Stimulated activated CD4-positive, alpha-beta T cell treated with anti-CD3 and anti-CD28 coated beads, TNF-alpha, amount 100 ng/mL, for 24 hours (primary cell): Measurements from ENCODE around the gene DOK1.

ENCODE experiments used
- DNase-seq, 3 experiments: peaks; one replicate each; pipeline ENCODE4 v3.0.0-alpha.2; 2020; ENCODE audit warnings: low read depth in 3 of 3

The DOK1 gene

DNA sequence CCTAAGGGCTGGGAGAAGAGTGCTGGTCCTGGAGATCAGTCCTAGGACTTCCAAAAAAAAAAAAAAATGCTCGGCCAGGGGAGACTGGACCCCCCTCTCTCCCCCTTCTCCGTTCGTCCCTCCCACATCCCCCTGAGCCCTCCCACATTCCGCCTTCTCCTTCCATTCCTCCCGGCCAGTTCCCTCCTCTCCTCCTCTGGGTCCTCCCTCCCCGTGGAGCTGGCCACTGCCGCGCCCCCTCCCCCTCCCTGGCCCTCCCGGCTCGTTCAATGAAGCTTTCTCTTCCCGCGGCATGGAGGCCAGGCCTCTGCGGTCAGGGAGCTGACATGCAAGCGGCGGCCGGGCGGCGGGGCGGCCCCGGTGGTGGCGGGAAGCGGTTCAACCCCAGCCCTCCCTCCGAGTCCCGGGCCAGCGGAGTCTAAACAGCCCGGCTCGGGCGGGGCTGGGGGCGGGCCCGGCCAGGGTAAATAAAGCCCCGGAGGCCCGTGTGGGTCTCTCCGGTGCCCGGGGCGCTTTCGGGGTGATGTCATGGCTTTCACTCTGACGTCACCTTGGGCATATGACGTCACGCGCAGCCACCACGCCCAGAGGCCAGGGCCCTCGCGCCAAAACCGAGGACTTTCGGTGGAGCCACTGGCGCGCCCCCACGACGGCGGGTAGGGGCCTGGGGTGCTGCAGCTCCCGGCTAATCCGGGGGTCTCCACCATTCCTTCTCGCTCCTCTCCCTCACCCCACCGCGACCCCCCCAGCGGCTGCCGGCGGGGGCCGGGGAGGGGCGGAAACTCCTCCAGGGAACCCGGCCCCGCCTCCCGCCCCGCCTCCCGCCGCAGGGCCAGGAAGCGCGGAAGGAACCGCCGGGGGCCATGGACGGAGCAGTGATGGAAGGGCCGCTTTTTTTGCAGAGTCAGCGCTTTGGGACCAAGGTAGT, at the start of gene DOK1, which contains the start of gene LOXL3:
Gene DOK1, plus strand, starts transcription at position 829 of the 928 bp plus-strand sequence. Its CDS starts 35 bp downstream, at position 864.
Gene LOXL3, minus strand, starts transcription at position 51 of the 928 bp plus-strand sequence. CDS start 1,308 bp downstream, outside the sequence.
- peak; percentile 67 to 86 (median 71) for DNase-seq

DNA sequence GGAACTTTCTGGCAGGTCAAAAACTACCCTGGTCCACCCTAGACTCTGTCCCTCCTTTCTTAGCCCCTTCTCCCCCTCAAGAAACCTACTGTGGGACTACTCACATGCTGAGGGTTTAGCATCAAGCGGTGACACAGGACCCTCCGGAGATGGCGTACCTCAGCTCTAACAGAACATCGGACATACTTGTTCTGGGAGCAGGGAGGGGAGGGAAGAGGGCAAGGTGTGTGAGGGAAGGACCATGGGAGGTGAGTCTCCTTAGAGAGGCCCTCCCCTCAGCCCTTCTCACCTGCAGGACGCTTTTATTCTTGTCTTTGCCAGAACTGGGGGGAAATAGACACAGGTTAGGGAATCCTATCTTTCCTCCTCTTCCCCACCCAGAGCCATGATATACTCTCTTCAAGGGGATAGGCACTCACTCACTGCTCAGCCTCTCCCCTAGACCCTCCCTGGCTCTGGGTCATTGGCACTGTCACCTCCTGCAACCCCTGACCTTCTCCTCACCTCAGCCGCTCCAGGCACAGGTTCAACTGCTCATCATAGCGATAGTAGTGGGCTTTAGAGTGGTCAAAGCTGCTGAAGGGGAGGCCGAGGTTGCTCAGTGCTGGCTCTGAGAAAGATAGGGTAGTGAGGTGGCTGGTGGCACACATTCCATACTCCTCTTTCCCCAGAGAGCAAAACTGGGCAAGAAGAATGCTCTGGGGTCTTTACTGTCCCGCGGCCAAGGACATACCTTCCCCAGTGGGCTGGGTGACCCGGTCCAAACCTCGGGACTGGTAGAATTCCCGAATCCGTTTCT, 48.9 kb upstream of the DOK1 start:
- DNase-seq: no peak

DNA sequence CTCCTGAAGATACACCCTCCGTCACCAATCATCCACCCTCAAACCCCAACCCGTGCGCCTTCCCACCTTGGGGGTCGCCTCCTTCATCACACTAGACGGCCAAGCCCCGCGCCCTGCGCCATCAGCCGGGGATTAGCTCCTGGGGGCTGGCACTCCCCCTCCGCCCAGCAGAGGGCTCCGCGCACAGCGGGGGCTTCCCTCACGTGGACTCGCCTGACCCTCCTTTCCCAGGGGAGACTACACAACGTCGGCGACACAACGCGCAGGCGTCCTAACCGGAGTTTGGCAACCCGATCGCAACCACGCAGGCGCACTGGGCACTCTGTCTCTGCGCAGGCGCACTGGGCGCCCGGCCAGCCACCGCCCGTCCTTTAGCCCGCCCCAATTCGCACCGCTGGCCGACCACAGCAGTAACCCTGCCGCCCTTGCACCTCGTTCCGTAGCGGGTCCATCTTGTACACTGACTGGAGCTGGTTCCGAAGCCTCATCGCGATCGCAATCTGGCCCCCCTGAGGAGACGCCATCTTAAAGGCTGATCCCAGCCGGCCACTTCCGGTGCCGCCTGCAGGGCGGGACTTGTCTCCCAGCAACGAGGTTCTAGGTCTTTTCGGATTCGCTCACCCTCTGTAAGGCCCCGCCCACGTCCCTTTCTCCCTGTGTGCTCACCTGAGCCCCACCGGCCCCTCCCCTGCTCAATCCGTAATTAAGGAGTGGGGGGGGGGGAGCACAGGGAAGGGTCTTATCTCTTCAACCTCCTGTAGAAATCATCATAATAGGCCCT, 47.2 kb upstream of the DOK1 start, which contains the start of gene PCGF1:
Gene PCGF1, minus strand, starts transcription at position 551 of the 781 bp plus-strand sequence. Its CDS starts 27 bp downstream, at position 524.
- DNase-seq: peak; percentile 96 to 99 (median 99)

DNA sequence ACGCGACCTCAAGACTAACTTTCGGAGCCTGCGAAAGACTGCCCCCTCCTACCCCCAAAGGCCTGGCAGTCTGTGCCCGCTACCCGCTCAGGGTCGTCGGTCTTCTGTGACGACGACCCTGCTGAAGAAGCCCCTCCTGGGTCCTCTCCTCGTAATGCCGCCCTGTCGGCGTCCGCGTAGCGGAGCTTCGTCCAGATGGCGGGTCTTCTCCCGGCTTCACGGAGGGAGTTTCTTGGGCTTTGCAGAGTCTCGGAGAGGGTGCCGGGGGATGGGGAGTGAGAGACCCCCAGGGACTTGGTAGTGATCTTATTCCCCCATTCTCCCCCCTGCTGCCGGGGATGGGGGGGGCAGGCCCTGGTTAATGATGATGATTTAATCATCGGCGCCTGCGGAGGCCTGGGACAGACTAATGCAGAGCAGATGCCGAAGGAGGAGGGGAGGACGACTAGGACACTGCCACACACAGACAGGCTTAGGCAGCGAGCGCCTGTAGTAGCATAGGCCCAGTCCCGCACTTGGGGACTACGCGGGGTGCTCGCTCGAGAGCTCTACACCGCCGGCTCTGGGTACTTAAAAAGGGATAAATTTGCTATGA, 46.5 kb upstream of the DOK1 start:
- DNase-seq: no peak

DNA sequence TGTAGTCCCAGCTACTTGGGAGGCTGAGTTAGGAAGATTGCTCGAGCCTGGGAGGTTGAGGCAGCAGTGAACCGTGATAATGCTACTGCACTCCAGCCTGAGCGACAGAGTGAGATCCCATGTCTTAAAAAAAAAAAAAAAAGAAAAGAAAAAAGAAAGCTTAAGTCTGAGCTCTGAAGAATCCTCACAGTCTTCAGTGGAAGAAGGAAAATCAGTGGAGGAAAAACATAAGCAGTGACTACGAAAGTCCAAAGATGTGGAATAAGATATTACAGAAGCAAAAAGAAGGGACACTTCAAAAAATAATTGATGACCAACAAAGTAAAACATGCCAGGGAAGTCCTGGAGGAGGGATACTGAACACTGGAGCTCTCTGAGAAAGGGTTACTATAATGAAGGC, 44.2 kb upstream of the DOK1 start:
- DNase-seq: no peak

DNA sequence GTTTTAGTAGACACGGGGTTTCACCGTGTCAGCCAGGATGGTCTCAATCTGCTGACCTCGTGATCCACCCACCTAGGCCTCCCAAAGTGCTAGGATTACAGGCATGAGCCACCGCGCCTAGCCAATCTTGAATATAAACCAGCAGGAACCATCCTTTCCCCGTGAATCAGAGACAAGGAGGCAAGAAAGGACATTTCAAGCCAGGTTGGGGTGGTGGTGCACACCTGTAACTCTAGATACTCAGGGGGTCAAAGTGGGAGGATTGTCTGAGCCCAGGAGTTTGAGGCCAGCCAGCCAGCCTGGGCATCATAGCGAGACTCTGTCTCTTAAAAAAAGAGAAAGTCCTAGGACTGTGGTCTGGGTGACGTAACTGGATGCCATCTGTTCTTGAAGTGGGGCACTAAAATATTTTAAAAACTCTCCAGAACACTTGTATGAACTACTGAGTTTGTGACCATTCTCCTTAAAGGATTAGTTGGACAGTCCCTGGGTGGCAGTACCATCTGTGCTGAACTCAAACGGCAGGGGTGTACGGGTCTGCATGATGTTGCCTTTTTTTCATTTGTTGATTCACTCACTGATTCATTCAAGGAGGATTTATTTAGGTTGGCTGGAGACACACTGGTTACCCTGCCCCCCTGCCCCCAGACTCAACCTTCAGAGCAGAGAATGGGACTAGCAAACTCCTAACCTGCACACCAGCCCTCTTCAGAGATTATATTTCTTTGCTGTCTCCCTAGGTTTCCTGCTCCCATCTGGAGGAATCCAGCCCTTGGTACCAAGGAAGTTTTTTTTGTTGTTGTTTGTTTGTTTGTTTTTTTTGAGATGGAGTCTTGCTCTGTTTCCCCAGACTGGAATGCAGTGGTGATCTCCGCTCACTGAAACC, 43.2 kb upstream of the DOK1 start:
- no peak for DNase-seq

DNA sequence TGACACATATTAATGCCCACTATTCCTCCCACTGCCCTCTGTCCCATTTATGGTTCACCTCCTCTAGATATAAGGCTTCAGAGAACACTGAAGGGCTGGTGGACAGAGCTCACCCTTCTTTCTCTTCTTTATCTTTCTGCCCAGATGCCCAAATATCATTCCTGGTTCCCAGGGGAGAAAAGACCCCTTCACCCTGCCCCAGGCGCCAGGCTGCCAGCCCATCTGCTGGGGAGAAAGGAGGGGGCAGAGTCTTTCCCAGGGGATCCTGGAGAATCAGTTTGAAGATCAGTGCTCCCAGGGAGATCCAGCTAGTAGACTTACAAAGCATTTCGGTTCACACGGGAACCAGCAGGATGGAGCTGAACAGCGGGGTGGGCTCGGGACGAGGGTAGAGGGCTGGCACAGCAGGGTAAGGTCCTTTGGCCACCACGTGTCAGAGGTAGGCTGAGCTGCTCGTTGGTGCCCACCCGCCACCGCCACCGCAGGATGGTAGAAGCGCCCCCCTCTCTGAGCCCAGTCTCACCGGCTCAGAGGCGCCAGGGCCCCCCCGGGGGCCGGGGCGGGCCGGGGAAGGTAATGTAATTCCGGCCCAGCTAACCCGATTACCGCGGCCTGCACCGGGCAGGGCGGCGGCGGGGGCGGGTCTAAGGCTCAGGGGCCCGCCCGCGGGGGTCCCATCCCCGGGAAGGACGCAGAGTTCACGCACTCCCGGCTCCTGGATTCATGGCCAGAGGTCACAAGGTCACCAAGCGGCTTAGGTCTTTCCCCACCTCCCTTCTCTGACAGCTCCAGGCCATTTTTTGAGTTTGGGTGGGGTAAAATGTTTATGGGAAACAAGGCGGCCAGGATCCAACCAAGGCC, 41.5 kb upstream of the DOK1 start:
- DNase-seq: no peak

DNA sequence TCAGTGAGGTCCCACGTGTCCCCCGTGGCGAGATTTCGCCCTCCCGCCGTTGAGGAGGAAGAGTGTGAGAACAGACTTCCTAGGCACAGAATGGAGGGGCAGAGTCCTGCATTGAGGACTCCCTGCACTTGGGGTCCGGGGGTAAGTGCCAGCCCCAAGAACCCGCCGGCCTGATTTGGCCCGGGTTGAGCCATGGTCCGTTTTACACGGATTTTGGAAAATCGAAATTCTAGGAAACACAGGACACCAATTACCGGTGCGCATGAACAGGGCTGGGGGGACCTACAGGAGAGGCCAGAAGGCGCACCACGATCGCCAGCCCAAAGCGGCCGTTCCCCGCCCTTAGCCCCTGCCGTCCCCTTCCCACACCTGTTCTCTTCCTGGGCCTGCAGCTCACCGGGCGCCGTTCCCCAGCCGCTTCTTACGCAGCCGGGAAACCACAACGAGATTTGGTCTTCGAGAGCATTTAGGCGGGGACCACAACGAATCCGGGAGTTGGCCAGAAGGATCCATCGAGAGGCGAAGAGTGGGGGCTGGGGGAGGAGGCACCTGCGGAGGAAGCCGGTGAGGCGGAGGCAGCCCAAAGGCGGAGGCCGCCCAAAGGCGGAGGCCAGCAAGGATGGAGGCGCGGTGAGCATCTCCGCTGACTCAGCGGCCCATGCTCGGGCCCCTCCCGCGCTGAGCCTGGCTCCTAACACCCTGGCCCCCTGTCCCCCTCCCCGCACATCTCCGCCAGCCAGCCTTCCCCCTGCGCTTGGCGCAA, 40.7 kb upstream of the DOK1 start:
- no peak for DNase-seq

DNA sequence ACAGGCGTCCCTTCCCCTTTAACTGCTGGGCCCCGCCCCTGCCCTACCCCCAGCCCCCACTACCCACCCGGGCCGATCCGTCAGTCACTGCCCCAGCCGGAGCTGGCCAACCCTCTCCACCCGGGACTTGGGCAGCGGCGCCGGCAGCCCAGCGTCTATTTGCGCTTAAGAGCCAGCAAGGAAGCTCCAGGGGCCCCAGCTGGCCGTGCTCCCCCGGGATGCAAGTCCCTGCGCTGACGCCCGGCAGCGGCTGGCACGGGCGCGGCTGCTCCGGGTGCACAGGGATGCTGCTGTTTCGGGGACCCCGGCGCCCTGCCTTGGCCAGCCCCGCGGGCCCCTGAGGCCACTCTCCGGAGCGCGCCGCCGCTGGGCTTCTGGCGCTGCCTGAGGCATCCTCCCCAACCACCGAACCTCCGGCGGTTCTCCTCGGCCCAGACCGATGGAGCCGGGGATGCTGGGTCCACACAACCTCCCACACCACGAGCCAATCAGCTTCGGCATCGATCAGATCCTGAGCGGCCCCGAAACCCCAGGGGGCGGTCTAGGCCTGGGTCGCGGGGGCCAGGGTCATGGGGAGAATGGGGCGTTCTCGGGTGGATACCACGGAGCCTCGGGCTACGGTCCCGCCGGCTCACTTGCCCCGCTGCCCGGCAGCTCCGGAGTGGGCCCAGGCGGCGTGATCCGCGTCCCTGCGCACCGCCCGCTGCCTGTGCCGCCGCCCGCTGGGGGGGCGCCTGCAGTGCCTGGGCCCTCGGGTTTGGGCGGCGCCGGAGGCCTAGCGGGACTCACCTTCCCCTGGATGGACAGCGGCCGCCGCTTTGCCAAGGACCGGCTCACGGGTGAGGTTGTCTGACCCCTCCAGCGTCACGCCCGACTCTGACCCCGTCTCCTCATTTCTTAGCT, 39.9 kb upstream of the DOK1 start, which contains the start of gene TLX2:
Gene TLX2, plus strand, starts transcription at position 83 of the 903 bp plus-strand sequence. Its CDS starts 357 bp downstream, at position 440.
- DNase-seq: no peak

DNA sequence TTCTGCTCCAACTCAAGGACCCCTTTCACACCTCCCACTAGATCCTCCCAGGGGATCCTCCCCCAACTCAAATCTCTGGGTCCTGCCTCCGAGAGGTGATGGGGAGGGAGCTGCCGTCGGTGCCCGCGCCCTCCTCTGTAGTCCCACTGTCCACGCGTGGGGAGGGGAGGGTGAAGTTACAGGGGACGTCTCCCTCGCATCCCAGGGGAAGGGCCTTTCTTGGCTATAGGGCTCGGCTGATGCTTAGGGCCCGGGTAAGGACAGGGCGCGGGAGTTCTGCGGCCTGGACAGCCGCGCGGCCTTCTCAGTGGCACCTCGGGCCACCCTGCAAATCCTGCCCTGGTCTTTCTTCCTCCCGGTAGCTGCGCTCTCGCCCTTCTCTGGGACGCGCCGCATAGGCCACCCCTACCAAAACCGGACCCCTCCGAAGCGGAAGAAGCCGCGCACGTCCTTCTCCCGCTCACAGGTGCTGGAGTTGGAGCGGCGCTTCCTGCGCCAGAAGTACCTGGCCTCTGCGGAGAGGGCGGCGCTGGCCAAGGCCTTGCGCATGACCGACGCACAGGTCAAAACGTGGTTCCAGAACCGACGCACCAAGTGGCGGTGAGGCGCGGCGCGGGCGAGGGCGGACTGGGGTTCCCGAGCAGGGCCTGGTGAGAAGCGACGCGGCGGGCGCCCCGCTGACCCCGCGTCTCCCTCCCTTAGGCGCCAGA, 39.1 kb upstream of the DOK1 start:
- DNase-seq: no peak

DNA sequence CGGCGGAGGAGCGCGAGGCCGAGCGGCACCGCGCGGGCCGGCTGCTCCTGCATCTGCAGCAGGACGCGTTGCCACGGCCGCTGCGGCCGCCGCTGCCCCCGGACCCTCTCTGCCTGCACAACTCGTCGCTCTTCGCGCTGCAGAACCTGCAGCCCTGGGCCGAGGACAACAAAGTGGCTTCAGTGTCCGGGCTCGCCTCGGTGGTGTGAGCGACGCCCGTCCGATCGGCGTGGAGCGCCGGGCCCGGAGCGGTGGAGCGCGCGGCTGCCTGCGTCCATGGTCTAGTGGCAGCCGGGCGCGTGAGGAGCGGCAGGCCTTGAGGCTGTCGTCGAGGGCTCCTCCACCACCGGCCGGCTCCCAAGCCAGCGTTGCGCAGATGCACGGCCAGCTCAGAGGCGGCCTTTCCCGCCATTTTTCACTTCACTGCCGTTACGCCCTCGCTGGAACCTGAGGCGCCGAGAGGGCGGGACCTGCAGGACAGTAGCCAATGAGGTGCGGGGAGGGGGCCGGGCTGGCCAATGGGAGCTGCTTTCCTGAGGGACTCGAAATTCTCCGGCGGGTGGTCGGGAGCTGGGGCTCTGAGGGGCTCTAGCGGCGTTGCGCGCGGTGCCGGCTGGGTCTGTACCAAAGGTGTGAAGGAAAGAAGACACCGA, 38.4 kb upstream of the DOK1 start:
- peak in 2 of 3 experiments; percentile 68 to 78 for DNase-seq

DNA sequence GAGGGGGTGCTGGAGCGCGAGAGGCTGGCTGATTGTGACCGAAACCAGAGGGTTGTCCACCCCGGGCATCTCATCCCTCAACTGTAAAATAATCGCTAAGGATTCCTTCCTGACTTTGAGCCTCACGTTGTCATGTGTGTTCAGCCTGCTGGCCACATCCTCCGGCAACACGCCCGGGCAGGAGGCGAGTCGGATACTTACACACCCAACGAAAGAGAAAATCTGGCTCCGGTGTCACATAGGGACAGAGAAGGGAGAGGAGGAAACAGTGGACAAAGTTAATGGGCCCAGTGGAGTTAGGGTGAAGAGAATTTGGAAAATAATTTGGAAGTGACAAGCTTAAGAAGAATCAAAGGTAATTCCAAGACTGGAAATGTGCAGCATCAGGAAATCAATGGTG, 37.9 kb upstream of the DOK1 start:
- DNase-seq: no peak

DNA sequence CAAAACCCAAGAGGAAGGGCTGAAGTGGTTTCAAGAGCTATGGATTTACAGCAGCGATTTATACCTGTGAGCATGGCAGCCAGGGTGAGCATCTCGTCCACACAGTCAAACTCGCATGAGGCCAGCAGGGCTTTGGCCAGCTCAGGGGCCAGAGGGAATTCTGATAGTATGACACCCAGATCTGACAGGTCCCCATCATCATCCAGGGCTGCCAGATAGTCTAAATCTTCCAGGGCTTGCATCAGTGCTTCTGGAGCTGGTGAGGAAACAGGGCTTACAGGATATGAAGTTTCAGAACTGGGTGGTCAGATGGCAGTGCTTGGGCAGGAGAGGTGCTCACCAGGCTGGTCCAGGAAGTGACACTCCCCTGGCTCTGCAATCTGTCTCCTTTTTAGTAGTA, 32.0 kb upstream of the DOK1 start:
- DNase-seq: no peak

DNA sequence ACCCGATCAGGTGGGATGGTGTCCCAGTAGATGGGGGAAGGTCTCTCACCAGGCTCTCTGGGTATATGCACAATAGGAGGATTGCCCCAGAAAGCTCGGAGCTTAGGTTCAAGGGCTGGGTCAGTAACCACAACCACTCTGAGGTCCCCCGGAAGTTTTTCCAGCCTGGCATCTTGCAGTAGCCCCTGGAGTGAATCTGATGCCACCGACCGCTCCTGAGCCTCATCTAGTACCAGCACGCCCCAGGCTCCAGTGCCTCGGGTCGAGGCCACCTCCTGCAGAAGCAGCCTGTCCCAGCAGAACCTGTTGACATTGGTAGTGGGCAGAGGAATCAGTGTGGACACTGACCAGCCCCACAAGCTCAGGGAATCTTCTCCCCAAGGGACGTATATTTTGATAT, 30.5 kb upstream of the DOK1 start:
- no peak for DNase-seq

DNA sequence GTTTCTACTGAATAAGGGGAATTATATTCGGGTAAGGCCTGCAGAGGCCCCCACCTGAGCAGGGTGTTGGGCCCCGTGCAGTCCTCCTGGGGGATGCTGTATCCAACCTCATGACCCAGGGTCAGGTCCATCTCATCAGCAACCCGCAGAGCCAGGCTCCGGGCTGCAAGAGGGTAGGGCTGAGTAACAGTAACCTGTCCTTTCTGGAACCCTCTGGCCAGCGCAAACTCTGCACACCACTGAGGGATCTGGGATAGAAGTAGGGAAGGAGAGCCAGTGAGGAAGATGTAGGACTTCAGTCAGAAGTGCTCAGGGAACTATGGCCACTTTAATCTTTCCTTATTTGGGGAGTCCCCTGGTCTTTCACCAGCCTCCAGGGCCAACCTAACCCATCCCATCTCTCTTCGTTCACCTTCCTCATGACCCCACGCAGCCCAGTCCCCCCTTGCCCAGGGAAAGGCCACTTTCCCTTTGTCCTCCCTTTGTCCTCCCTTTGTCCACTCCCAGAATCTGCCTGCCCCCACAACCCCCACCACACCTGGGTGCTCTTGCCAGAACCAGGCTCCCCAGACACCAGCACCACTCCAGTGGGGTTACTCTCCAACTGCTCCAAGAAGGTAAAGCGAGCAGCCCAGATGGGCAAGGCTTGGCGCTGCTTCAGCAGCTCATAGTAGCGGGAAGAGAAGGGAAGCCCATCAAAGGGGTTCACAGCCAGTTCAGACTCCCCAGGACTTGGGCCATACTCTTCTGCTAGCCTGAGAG, 29.4 kb upstream of the DOK1 start:
- DNase-seq: no peak
